ENCODE data around the gene LMCD1. TPM values are rescaled to one million over a fixed set of nuclear protein-coding genes. Genes with fewer than 3 reads are reported as not detected.

The LMCD1 gene
- total and polyA plus RNA-seq, 4 experiments from 2014 or later = 0.53 to 2.2 (median 1.3) TPM

- Mint-ChIP-seq H3K9me3 (peaks cover 0 to 4% (median 0%) of the 10 kb centered on the region in 8 donors), H3K4me3 (no peak overlapping the region), H3K36me3 (no peaks in the 10 kb centered on the region), H3K27me3 (peaks cover 0 to 2% of the 10 kb centered on the region in 2 donors), H3K4me1 (no peaks in the 10 kb centered on the region), H3K27ac (no peak overlapping the region)
- intact Hi-C loops (cut with micrococcal nuclease) = no loop called here
- no peaks in the 10 kb centered on the region for H3K27me3 ChIP-seq (ENCODE audit: insufficient read depth, low read length)
- POLR2A ChIA-PET (ENCODE audit: partially characterized antibody) = no interaction called here
- CTCF ChIA-PET (ENCODE audit: partially characterized antibody) = interaction anchor here (1.7 kb wide), 1 partner anchor 55 kb away, joined by 5 read pairs; no protein-coding TSS in a partner anchor
- H3K4me3 ChIP-seq (ENCODE audit: low read length in 2 of 2) = no peak overlapping the region
- H3K9me3 ChIP-seq (ENCODE audit: control insufficient read depth in 1 of 2, low read length in 2 of 2) = no peaks in the 10 kb centered on the region
- no peak for DNase-seq
- H3K4me1 ChIP-seq (ENCODE audit: insufficient read depth, low read length) = no peaks in the 10 kb centered on the region
- no peak overlapping the region for H3K27ac ChIP-seq (ENCODE audit: low read depth, low read length)
- H3K36me3 ChIP-seq (ENCODE audit: insufficient read depth, low read length) = no peaks in the 10 kb centered on the region
Measured at GRCh38 chr3:8472549-8472948, 29.1 kb upstream of the LMCD1 start.

DNA sequence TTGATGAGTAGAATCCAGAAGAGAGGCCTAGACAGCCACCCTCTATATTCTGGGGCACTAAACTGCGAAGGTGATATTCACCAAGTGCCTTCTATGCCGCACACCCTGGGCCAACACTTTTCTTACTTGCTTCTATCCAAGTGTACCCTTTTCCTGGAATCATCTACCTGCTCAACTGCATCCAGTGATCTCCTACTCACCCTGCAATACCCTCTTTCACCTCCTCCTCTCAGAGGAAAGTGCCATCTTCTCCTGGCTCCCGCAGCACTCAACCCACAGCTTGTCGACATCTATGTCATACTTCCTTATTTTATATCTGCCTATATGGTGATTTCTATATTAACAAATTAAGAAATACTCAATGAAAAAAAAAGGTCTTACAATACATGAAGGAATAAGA, 28.6 kb upstream of the LMCD1 start:
- H3K4me1 Mint-ChIP-seq = no peaks in the 10 kb centered on the region
- CTCF ChIA-PET (ENCODE audit: partially characterized antibody) = no interaction called here
- H3K9me3 Mint-ChIP-seq = peaks cover 0 to 4% (median 0%) of the 10 kb centered on the region in 8 donors
- no peaks in the 10 kb centered on the region for H3K36me3 Mint-ChIP-seq
- Histone ChIP-seq H3K4me3 (ENCODE audit: low read length in 2 of 2) (no peak overlapping the region), H3K27me3 (ENCODE audit: insufficient read depth, low read length) (no peaks in the 10 kb centered on the region), H3K4me1 (ENCODE audit: insufficient read depth, low read length) (no peaks in the 10 kb centered on the region), H3K36me3 (ENCODE audit: insufficient read depth, low read length) (no peaks in the 10 kb centered on the region), H3K27ac (ENCODE audit: low read depth, low read length) (no peak overlapping the region), H3K9me3 (ENCODE audit: control insufficient read depth in 1 of 2, low read length in 2 of 2) (no peaks in the 10 kb centered on the region)
- POLR2A ChIA-PET (ENCODE audit: partially characterized antibody) = no interaction called here
- DNase-seq = no peak
- intact Hi-C loops (cut with micrococcal nuclease) = no loop called here
- no peak overlapping the region for H3K27ac Mint-ChIP-seq
- H3K27me3 Mint-ChIP-seq = peaks cover 0 to 2% of the 10 kb centered on the region in 2 donors
- no peak overlapping the region for H3K4me3 Mint-ChIP-seq

- no peak for DNase-seq
- Mint-ChIP-seq H3K9me3 (peaks cover 0 to 3% (median 0%) of the 10 kb centered on the region in 8 donors), H3K36me3 (no peaks in the 10 kb centered on the region), H3K27me3 (no peaks in the 10 kb centered on the region), H3K27ac (no peak overlapping the region), H3K4me3 (no peak overlapping the region), H3K4me1 (no peaks in the 10 kb centered on the region)
- intact Hi-C loops (cut with micrococcal nuclease) = no loop called here
- Histone ChIP-seq H3K27ac (ENCODE audit: low read depth, low read length) (no peak overlapping the region), H3K4me1 (ENCODE audit: insufficient read depth, low read length) (no peaks in the 10 kb centered on the region), H3K36me3 (ENCODE audit: insufficient read depth, low read length) (no peaks in the 10 kb centered on the region), H3K4me3 (ENCODE audit: low read length in 2 of 2) (no peak overlapping the region), H3K9me3 (ENCODE audit: control insufficient read depth in 1 of 2, low read length in 2 of 2) (no peaks in the 10 kb centered on the region), H3K27me3 (ENCODE audit: insufficient read depth, low read length) (no peaks in the 10 kb centered on the region)
- ChIA-PET CTCF (ENCODE audit: partially characterized antibody) (no interaction called here), POLR2A (ENCODE audit: partially characterized antibody) (no interaction called here)
Measured at GRCh38 chr3:8473990-8474389, 27.6 kb upstream of the LMCD1 start.

- Mint-ChIP-seq H3K4me3 (no peak overlapping the region), H3K36me3 (no peaks in the 10 kb centered on the region), H3K4me1 (no peaks in the 10 kb centered on the region), H3K27me3 (no peaks in the 10 kb centered on the region), H3K9me3 (no peaks in the 10 kb centered on the region), H3K27ac (no peak overlapping the region)
- no peaks in the 10 kb centered on the region for H3K9me3 ChIP-seq (ENCODE audit: control insufficient read depth in 1 of 2, low read length in 2 of 2)
- no peak overlapping the region for H3K4me3 ChIP-seq (ENCODE audit: low read length in 2 of 2)
- H3K4me1 ChIP-seq (ENCODE audit: insufficient read depth, low read length) = no peaks in the 10 kb centered on the region
- ChIA-PET CTCF (ENCODE audit: partially characterized antibody) (no interaction called here), POLR2A (ENCODE audit: partially characterized antibody) (no interaction called here)
- H3K27ac ChIP-seq (ENCODE audit: low read depth, low read length) = no peak overlapping the region
- intact Hi-C loops (cut with micrococcal nuclease) = no loop called here
- no peaks in the 10 kb centered on the region for H3K36me3 ChIP-seq (ENCODE audit: insufficient read depth, low read length)
- DNase-seq = no peak
- no peaks in the 10 kb centered on the region for H3K27me3 ChIP-seq (ENCODE audit: insufficient read depth, low read length)
Measured at GRCh38 chr3:8474991-8475390, 26.6 kb upstream of the LMCD1 start.

GRCh38 chr3:8480699-8481098, 20.9 kb upstream of the LMCD1 start:
- H3K4me3 Mint-ChIP-seq = no peak overlapping the region
- Histone ChIP-seq H3K4me1 (ENCODE audit: insufficient read depth, low read length) (no peaks in the 10 kb centered on the region), H3K36me3 (ENCODE audit: insufficient read depth, low read length) (no peaks in the 10 kb centered on the region), H3K27me3 (ENCODE audit: insufficient read depth, low read length) (no peaks in the 10 kb centered on the region), H3K9me3 (ENCODE audit: control insufficient read depth in 1 of 2, low read length in 2 of 2) (no peaks in the 10 kb centered on the region), H3K4me3 (ENCODE audit: low read length in 2 of 2) (no peak overlapping the region), H3K27ac (ENCODE audit: low read depth, low read length) (no peak overlapping the region)
- H3K9me3 Mint-ChIP-seq = peaks cover 0 to 2% (median 0%) of the 10 kb centered on the region in 8 donors
- H3K27ac Mint-ChIP-seq = no peak overlapping the region
- no peaks in the 10 kb centered on the region for H3K27me3 Mint-ChIP-seq
- DNase-seq = no peak
- POLR2A ChIA-PET (ENCODE audit: partially characterized antibody) = no interaction called here
- intact Hi-C loops (cut with micrococcal nuclease) = no loop called here
- no peaks in the 10 kb centered on the region for H3K36me3 Mint-ChIP-seq
- CTCF ChIA-PET (ENCODE audit: partially characterized antibody) = no interaction called here
- no peaks in the 10 kb centered on the region for H3K4me1 Mint-ChIP-seq

DNA sequence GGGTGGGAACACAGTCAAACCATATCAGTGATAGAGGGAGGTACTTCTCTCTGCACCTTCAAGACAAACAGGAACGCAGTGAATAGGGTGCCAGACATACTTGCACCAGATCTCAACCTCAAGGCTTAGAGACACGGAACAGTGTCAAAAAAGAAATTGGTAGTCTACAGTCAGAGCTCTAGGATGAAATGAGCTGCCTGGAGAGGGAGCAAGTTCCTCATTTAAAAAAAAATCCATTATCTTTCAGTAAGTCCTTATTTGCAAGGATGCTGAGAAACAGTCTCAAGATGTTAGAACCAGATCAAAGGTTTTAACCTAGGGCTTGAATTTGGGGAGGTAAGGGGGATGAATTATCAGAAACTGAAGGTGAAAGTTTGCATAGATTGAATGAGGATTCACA, 20.2 kb upstream of the LMCD1 start:
- H3K9me3 Mint-ChIP-seq = peaks cover 0 to 2% (median 0%) of the 10 kb centered on the region in 8 donors
- no peak overlapping the region for H3K4me3 ChIP-seq (ENCODE audit: low read length in 2 of 2)
- H3K27me3 Mint-ChIP-seq = no peaks in the 10 kb centered on the region
- ChIA-PET POLR2A (ENCODE audit: partially characterized antibody) (no interaction called here), CTCF (ENCODE audit: partially characterized antibody) (no interaction called here)
- intact Hi-C loops (cut with micrococcal nuclease) = no loop called here
- H3K36me3 ChIP-seq (ENCODE audit: insufficient read depth, low read length) = no peaks in the 10 kb centered on the region
- no peak overlapping the region for H3K27ac ChIP-seq (ENCODE audit: low read depth, low read length)
- no peaks in the 10 kb centered on the region for H3K9me3 ChIP-seq (ENCODE audit: control insufficient read depth in 1 of 2, low read length in 2 of 2)
- H3K27ac Mint-ChIP-seq = no peak overlapping the region
- H3K36me3 Mint-ChIP-seq = no peaks in the 10 kb centered on the region
- no peak overlapping the region for H3K4me3 Mint-ChIP-seq
- no peaks in the 10 kb centered on the region for H3K4me1 ChIP-seq (ENCODE audit: insufficient read depth, low read length)
- no peaks in the 10 kb centered on the region for H3K4me1 Mint-ChIP-seq
- H3K27me3 ChIP-seq (ENCODE audit: insufficient read depth, low read length) = no peaks in the 10 kb centered on the region
- no peak for DNase-seq

DNA sequence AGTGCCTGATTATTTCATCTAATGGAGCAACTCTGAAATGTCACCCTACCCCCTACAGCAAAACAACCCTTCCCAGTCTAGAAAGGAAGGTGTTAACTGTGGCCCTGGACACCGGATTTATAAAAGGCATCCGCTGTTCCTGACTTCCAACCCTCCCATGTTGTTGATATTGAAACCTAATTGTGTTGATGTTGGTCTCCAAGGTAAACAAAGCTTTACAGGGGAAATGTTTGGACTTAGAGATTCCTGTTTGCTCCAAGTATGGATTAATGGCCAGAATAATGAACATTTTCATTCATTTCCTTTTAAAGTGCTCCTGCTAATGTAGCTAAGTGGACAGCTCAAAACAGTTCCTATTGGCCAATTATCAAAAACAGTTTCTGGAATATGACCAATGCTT, 19.4 kb upstream of the LMCD1 start:
- Mint-ChIP-seq H3K27ac (no peak overlapping the region), H3K27me3 (no peaks in the 10 kb centered on the region), H3K9me3 (peaks cover 0 to 2% (median 0%) of the 10 kb centered on the region in 8 donors), H3K4me1 (no peaks in the 10 kb centered on the region), H3K4me3 (no peak overlapping the region), H3K36me3 (no peaks in the 10 kb centered on the region)
- ChIA-PET CTCF (ENCODE audit: partially characterized antibody) (no interaction called here), POLR2A (ENCODE audit: partially characterized antibody) (no interaction called here)
- intact Hi-C loops (cut with micrococcal nuclease) = no loop called here
- DNase-seq = no peak
- no peaks in the 10 kb centered on the region for H3K4me1 ChIP-seq (ENCODE audit: insufficient read depth, low read length)
- H3K36me3 ChIP-seq (ENCODE audit: insufficient read depth, low read length) = no peaks in the 10 kb centered on the region
- no peaks in the 10 kb centered on the region for H3K27me3 ChIP-seq (ENCODE audit: insufficient read depth, low read length)
- H3K9me3 ChIP-seq (ENCODE audit: control insufficient read depth in 1 of 2, low read length in 2 of 2) = no peaks in the 10 kb centered on the region
- no peak overlapping the region for H3K4me3 ChIP-seq (ENCODE audit: low read length in 2 of 2)
- H3K27ac ChIP-seq (ENCODE audit: low read depth, low read length) = no peak overlapping the region

DNA sequence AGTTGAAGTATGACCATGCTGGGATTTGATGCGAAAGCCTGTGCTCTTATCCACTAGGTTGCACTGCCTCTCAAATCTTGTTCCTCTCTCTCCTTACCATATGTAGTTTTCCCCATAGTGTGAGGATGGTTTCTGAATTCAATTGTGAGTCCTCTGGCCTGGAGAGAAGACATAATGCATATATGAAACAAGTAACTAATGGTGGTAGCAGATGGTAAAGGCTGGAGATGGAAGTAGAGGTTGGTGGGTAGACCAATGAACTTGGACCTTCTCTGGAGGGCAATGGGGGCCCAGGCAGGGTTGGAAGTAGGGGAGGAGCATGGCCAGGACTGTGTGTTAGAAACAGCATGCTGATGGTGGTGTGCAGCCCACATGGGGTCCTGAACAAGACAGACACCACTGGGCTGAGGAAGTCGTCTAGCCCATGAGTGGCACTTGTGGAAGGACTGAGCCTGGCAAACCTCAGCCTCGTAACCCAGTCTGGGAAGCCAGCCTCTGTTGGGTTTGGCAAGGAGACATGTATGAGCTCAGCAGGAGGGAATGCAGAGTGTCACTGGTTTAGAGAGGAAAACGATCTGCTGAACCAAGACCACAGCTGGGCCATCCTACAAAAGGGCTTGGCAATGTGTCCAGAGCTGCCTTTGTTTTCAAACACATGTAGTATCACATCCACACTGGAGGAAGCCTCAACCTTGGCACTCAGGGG, 18.5 kb upstream of the LMCD1 start:
- Histone ChIP-seq H3K36me3 (ENCODE audit: insufficient read depth, low read length) (no peaks in the 10 kb centered on the region), H3K4me3 (ENCODE audit: low read length in 2 of 2) (no peak overlapping the region), H3K27ac (ENCODE audit: low read depth, low read length) (no peak overlapping the region), H3K27me3 (ENCODE audit: insufficient read depth, low read length) (no peaks in the 10 kb centered on the region), H3K4me1 (ENCODE audit: insufficient read depth, low read length) (no peaks in the 10 kb centered on the region), H3K9me3 (ENCODE audit: control insufficient read depth in 1 of 2, low read length in 2 of 2) (no peaks in the 10 kb centered on the region)
- DNase-seq = no peak
- peaks cover 0 to 2% (median 0%) of the 10 kb centered on the region in 8 donors for H3K9me3 Mint-ChIP-seq
- intact Hi-C loops (cut with micrococcal nuclease) = no loop called here
- no peak overlapping the region for H3K27ac Mint-ChIP-seq
- H3K4me3 Mint-ChIP-seq = no peak overlapping the region
- CTCF ChIA-PET (ENCODE audit: partially characterized antibody) = no interaction called here
- H3K27me3 Mint-ChIP-seq = no peaks in the 10 kb centered on the region
- H3K4me1 Mint-ChIP-seq = no peaks in the 10 kb centered on the region
- POLR2A ChIA-PET (ENCODE audit: partially characterized antibody) = no interaction called here
- H3K36me3 Mint-ChIP-seq = no peaks in the 10 kb centered on the region

All from CD4-positive, alpha-beta memory T cell (primary cell).